ENCODE measurements around the gene RABGAP1.

RABGAP1 gene

DNA sequence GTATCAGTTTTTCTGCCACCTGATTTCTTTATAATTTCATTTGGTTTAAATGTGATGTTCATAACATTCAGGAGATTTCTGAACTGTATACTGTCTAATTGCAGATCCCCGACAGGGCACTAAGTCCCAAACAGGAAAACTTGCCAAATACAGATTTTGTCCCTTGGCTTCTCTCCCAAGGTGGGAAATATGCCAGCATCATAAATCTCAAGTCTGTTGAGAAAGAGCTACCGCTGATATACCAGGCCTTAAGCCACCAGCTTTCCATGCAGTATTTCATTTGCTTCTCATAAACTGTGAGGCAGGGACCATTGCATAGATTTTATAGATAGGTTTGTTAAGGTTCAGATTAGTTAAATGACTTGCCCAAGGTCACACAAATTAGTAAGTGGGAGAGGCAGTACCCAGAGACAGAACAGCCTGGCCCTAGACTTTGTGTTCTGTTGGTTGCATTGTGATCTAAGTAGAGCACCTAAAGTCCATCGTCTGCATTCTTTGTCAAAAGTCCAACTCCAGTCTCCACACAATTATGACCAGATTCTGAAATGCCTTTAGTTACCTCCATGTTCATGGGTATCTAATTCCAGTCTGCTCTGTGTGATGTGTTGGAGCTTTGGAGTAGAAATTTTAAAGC lies 108.9 kb downstream of the RABGAP1 start:
- DNase-seq, result no peak

GRCh38 chr9:123053046-123053445 lies 112.2 kb downstream of the RABGAP1 start:
- no peak for DNase-seq

DNA sequence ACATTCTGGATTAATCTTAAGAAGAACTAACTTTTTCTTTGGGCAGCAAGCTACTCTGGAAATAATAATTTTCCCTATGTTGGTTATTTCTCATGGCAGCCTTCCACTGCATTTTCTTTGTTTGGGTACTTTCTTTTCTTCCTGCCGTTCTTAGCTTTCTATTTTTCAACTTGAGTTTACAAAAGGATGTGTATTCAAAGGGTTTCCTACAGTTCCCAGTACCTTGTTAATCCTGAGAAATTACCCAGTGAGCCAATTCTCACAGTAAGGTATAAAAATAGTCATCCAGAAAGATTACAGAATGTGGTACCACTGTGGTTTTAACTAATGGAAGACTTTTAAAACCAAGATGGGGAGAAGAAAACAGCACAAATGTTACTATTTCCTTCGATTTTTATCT lies 112.9 kb downstream of the RABGAP1 start:
- DNase-seq, result no peak

DNA sequence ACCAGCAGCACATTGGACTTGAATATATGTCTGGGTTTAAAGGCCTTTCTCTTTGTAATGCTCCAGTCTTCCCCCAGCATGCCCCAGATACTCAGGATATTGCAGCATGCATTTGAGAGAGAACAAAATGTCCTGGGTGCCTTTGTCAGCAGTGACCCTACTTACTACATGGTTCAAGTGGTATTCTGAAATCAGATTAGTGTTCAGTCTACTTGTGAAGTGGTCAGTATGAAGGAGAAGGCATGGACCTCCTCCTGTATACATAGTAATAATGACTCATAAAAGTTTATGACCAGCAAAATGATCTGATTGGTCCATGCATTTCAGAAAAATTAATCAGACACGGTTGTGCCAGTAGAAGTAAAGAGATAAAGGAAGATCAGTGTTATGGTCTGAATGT lies 118.0 kb downstream of the RABGAP1 start:
- DNase-seq, result no peak

- DNase-seq, result no peak
These were observed 118.8 kb downstream of the RABGAP1 start for GRCh38 chr9:123059472-123060220.

DNA sequence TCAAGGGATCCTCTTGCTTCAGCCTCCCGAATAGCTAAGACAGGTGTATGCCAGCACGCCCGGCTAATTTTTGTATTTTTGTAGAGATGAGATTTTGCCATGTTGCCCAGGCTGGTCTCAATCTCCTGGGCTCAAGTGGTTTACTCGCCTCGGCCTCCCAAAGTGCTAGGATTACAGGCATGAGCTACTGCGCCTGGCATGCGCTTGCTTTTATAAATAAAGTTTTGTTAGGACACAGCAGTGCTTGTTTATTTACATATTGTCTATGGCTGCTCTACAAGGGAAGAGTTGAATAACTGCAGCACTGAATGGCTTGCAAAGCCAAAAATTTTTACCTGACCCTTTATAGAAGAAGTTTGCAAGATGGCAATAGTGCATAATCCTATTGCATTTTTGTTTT lies 120.4 kb downstream of the RABGAP1 start:
- DNase-seq, result no peak

GRCh38 chr9:123062351-123063176 lies 121.7 kb downstream of the RABGAP1 start:
- no peak for DNase-seq

GRCh38 chr9:123063177-123063598 lies 122.4 kb downstream of the RABGAP1 start:
- no peak for DNase-seq

DNA sequence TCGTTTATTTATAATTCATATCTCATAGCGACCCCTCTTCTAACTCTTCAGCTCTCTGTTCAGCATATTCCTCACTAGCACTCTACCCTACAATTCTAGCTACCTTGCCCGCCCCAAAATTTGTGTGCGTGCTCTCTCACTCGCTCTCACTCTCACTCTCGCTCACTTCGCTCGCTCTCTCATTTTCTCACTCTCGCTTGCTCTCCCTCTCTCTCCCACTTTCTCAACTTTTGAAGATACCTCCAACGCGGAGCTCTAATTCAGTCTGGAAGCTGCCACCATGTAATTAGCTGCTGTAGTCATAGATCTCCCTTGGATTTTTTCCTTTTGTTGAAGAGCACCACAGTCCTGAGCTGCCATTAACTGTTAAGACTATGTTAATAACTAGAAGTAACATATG lies 123.1 kb downstream of the RABGAP1 start:
- DNase-seq, result no peak

GRCh38 chr9:123064716-123065115 lies 123.9 kb downstream of the RABGAP1 start:
- no peak for DNase-seq

DNA sequence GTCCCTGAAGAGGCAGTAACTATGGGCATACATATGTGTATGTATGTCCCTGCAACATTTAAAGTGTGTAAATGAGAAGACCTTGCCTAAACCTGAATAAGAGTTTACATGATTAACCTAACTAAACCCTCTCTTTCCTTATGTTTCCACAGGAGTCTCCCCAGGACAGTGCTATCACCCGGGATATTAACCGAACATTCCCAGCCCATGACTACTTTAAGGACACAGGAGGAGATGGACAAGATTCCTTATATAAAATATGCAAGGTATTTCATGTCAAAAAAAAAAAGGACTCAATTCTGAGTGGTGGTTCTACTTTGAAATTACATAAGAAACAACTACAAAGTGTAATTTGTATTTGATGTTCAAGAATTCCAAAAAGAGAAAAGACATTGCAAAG lies 124.4 kb downstream of the RABGAP1 start:
- DNase-seq, result no peak

DNA sequence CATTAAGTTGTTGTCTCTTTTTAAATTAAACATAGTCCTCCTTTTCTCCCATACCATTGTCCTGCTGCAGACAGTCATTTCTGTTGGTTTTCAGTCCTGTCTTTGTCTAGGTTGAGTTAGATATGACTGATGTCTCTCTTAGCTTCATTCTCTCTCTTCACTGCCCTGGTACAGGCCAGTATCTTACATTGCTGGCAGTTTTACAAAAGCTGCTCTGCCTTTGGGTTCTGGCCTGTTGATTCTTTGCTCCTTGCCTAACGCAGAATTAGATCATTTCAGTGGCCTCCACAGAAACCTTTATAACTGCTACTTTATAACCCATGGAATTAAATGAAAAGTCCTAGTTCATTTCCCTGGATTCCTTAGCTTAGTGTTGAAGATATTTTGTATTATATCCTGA lies 126.3 kb downstream of the RABGAP1 start:
- DNase-seq, result no peak

GRCh38 chr9:123069010-123069481 lies 128.2 kb downstream of the RABGAP1 start:
- DNase-seq, result no peak

DNA sequence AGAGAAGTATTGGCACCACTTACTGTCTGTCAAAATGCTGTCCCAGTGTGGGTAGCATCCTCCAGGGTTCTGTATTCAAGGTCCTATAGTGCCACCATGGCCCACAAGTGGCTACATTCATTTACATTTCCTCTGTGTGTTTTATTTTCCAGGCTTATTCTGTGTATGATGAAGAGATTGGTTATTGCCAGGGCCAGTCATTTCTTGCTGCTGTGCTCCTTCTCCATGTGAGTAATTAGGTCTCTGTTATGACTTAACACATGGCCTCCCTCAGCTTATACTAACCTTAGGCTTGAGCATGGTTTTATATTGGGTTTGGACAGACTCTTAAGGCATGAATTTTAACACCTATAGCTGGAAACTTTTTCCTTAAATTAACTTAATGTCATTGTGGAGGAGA lies 129.4 kb downstream of the RABGAP1 start:
- no peak for DNase-seq

- DNase-seq, result no peak
These were observed 131.7 kb downstream of the RABGAP1 start for GRCh38 chr9:123072407-123072995.

DNA sequence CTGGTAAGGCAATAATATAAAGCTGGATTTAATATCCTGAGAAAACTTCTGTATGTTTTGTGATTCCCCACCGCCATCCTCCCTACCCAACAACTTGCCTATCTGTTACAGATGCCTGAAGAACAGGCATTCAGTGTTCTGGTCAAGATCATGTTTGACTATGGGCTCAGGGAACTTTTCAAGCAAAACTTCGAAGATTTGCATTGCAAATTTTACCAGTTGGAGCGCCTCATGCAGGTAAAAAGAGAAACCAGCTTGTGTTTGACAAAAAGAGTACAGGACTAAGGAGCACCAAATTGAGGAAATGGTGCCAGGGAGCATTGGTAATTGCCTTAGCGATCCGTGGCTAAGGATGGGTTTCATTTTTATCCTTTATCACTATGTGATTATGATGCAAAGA lies 132.6 kb downstream of the RABGAP1 start:
- DNase-seq, result no peak

DNA sequence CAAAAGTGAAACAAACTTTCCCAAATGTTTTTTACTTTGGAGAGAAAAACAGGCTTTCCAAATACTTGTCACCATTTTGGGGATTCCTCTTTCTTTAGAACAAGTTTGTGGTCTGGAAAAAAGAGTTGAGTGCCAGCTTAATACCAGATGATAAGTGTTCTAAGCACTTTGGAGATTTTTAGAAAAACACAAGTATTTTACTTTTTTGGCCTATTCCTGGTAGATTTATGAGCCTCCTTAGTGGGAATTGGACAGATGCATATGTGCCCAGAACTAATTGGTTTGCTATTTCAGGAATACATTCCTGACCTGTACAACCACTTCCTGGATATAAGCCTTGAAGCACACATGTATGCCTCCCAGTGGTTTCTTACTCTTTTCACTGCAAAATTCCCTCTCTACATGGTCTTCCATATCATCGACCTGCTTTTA lies 133.2 kb downstream of the RABGAP1 start:
- DNase-seq, result no peak

DNA sequence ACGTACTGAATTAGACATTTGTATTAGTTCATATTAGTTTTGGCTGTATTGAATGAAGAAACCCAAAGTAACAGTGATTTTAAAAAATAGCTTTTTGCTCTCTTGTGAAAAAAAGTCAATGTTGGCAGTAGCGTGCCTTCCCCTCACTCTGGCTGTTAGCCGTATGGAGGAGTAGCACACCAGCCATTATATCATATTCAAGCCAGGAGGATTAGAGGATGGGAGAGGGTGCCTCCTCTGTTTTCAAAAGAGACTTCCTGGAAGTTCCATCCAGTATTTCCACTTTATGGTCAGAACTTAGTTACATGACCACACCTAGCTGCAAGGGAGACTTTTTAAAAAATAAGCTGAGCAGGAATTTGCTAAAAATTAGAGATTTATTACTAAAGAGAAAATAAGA lies 133.8 kb downstream of the RABGAP1 start:
- DNase-seq, result no peak

DNA sequence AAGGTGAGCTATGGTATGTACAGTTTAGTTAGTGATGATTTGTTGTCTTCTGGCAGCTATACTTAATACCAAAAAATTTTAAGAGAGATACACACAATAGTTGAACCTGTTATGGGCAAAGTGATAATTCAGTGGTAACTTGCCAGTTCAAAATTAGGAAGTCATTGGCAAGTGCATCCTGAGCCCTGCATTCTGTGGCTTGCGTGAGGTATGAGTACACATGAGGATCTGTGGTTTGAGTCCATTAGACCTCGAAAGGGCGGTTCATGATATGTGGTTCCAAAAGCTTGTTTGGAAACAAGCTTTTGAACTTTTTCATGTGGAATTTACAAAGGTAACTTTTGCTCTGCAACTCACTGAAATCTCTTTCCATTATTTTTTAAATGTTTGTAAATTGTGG lies 139.6 kb downstream of the RABGAP1 start:
- no peak for DNase-seq

DNA sequence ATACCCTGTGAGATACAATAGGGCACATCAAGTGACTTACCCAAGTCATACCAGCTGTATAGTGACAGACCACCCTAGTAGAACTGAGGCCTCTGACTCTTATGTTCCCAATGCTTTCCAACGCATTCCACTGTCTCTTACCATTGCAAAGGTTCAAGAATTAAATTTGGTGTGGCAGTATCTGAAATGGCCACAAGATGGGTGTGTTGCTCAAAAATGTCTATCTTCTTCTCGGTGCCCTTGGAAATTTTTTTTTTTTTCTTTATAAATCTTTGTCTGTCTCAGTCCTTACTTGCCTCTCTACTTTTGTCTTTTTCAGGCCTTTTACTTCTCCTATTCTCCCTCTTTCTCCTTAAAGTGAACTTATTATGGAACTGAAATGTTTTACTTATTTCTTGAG lies 141.0 kb downstream of the RABGAP1 start:
- no peak for DNase-seq

DNA sequence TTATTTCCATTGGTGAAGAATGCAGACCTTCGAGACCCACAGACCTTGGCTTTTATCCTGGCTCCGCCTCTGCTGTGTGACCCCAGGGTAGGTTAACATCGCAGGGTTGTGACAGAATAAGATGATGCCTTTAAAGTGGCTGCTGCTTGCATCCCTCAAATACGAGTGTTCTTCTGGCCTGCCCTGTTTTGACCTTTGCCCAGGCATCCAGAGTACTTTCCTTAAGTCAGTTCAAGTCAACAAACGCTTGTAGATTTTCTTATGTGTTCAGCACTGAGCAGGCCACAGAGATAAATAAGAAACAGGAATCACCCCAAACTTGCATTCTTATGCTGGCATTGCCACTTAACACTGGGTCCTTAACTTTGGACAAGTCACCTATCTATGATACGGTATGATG lies 142.9 kb downstream of the RABGAP1 start:
- no peak for DNase-seq

DNA sequence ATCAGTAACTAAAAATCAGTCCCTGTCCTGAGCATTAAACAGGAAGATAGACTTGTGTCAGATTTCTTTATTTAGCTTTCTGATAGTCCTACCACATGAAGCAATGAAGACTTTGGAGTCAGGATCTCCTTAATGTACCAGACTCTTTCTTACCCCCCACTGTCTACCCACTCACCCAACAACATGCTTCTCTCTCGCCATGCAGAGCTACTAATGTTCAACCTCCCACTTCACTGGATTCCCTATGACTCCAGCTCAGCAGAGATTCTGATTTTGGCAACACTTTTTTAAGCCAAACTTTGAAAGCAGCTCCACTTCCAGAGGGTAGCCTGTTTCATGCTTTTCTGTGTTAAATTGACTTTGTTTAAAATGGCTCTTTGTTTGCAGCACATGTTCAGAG lies 143.4 kb downstream of the RABGAP1 start:
- DNase-seq, result no peak

GRCh38 chr9:123085916-123086315 lies 145.1 kb downstream of the RABGAP1 start:
- no peak for DNase-seq

Data from SHP77 (cell line).